ENCODE results near the gene ME3. TPM values are rescaled to one million over a fixed set of nuclear protein-coding genes. Genes with fewer than 3 reads are reported as not detected.
"Not testable (repeated sequence)": the region's sequence is repeated elsewhere in the genome, so short reads cannot be mapped to it uniquely, and the experiment has no call there.

ME3 gene
- total RNA-seq, 1 donor: 56.9 TPM

GRCh38 chr11:86537541-86538222 is 134.7 kb downstream of the ME3 start:
- peak; percentile 20 for DNase-seq (ENCODE audit: low read depth)
- H3K4me3 ChIP-seq (ENCODE audit: low read depth, low read length): no peak overlapping the region
- TF ChIP-seq CTCF (IDR thresholded peaks at IDR 0.05; ENCODE audit: insufficient read depth, low read length): peak; percentile 16

GRCh38 chr11:86535773-86536172 is 136.6 kb downstream of the ME3 start:
- DNase-seq (ENCODE audit: low read depth): no peak
- no peak for TF ChIP-seq CTCF (IDR thresholded peaks at IDR 0.05; ENCODE audit: insufficient read depth, low read length)
- no peak overlapping the region for H3K4me3 ChIP-seq (ENCODE audit: low read depth, low read length)

- DNase-seq (ENCODE audit: low read depth): peak; percentile 53
- TF ChIP-seq CTCF (IDR thresholded peaks at IDR 0.05; ENCODE audit: insufficient read depth, low read length): no peak
- no peak overlapping the region for H3K4me3 ChIP-seq (ENCODE audit: low read depth, low read length)
Measured at GRCh38 chr11:86524620-86525352, 147.6 kb downstream of the ME3 start.

GRCh38 chr11:86523738-86524619 is 148.4 kb downstream of the ME3 start:
- H3K4me3 ChIP-seq (ENCODE audit: low read depth, low read length): no peak overlapping the region
- peak; percentile 94 for DNase-seq (ENCODE audit: low read depth)
- no peak for TF ChIP-seq CTCF (IDR thresholded peaks at IDR 0.05; ENCODE audit: insufficient read depth, low read length)

GRCh38 chr11:86522512-86522911 is 149.9 kb downstream of the ME3 start:
- not testable (repeated sequence) for DNase-seq (ENCODE audit: low read depth); H3K4me3 ChIP-seq (ENCODE audit: low read depth, low read length)

- no peak for TF ChIP-seq CTCF (IDR thresholded peaks at IDR 0.05; ENCODE audit: insufficient read depth, low read length)
Measured at GRCh38 chr11:86519064-86519911, 153.1 kb downstream of the ME3 start.

More at GRCh38 chr11:86519064-86519911, 153.1 kb downstream of the ME3 start:
- DNase-seq (ENCODE audit: low read depth): peak; percentile 92
- no peak overlapping the region for H3K4me3 ChIP-seq (ENCODE audit: low read depth, low read length)

Measured in fibroblast of the aortic adventitia (primary cell).